Uterus (tissue), 4 donors: ENCODE measurements around the gene CHST8. TPM values are rescaled to one million over a fixed set of nuclear protein-coding genes. Genes with fewer than 3 reads are reported as not detected.

Experiments
- DNase-seq, 2 donors: peaks; one replicate each; pipeline ENCODE4 v3.0.0-alpha.2; 2019 to 2020
- H3K27ac ChIP-seq, 2 donors: fragments of 200-600 bp; sonication (generic); 1 replicate in 1 of 2; 2 replicates in 1 of 2; pipeline ENCODE4 v1.5.1; 2016 to 2018
- H3K27me3 ChIP-seq, 2 donors: fragments of 200-600 bp; sonication (generic); one replicate each; pipeline ENCODE4 v1.5.1; 2018 to 2019; ENCODE audit warnings: control low read depth in 1 of 2
- H3K36me3 ChIP-seq, 2 donors: fragments of 200-600 bp; sonication (generic); one replicate each; pipeline ENCODE4 v1.5.1; 2019; ENCODE audit warnings: control low read depth in 1 of 2
- H3K4me1 ChIP-seq, 2 donors: fragments of 200-600 bp; sonication (generic); one replicate each; pipeline ENCODE4 v1.5.1; 2018 to 2019; ENCODE audit warnings: control low read depth in 1 of 2
- H3K4me3 ChIP-seq, 2 donors: fragments of 200-600 bp; sonication (generic); 1 replicate in 1 of 2; 2 replicates in 1 of 2; pipeline ENCODE4 v1.5.1; 2018 to 2019; ENCODE audit warnings: mild to moderate bottlenecking in 1 of 2
- H3K9me3 ChIP-seq, 2 donors: fragments of 200-600 bp; sonication (generic); one replicate each; pipeline ENCODE4 v1.5.1; 2019; ENCODE audit warnings: control low read depth in 1 of 2
- POLR2A ChIP-seq, 2 donors: fragments of 450-650 bp; IDR thresholded peaks; one replicate each; pipeline ENCODE4 v1.6.1; 2016; ENCODE audit warnings: antibody characterized with exemption in 2 of 2, mild to moderate bottlenecking in 1 of 2, moderate library complexity in 1 of 2
- intact Hi-C: fragments of 100-400 bp; cut with DNase I; formaldehyde crosslinking; loops from one replicate; pipeline ENCODE4 v1.15.1; 2023; ENCODE audit warnings: low total_unique reads
- total RNA-seq, 4 donors: library from RNA; depleted of rRNA in 3 of 4; stranded (reverse); fragments of >200 nt in 3 of 4; gene quantifications; one replicate each; pipeline versions ENCODE4 v1.1.0 to v1.2.4, GENCODE V29; 2014 to 2023
- TF ChIP-seq, protein P1 (sequence below), 4 experiments: fragments of 200-600 bp in 2 of 4; fragments of 450-650 bp in 2 of 4; sonication (generic) in 2 of 4; IDR thresholded peaks; one replicate each; pipeline ENCODE4 v1.5.1; 2016 to 2019; ENCODE audit warnings: antibody characterized with exemption in 4 of 4, mild to moderate bottlenecking in 2 of 4, moderate library complexity in 1 of 4
- donor health status: DM: yes; HTN: yes; CAD: no.

CHST8 gene
- total RNA-seq, 4 donors from 2014 or later, result 0.26 to 0.95 (median 0.69) TPM; not detected in 1

DNA sequence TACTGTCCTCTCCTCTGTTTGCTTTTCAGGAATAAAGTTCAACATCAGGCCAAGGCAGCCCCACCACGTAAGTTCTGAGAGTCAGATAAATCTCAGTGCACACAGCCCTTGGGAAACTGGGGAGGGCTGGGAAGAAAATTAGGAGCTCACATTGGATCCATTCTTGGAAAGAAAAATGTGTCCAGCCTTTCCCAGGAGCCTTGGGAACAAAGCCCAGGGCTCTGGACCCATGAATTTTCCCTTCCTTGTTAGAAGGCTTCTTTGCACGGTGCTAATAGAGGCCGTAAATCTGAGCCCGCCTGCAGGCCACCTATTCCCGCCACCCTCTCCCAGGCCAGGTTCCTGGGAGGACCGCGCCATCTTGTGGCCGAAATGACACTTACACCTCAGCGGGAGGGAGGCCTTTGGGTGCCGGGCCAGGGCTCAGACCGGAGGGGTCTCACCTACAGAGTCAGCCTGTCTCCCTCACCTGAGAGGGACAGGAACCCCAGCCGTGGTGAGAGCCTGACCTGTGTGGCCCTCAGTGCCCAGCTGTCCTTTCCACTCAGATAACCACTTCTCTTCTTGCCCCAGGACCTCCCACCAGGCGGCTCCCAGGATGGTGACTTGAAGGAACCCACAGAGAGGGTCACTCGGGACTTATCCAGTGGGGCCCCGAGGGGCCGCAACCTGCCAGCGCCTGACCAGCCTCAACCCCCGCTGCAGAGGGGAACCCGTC, 149.8 kb downstream of the CHST8 start:
- Histone ChIP-seq H3K4me3 (no peak overlapping the region), H3K9me3 (no peaks in the 10 kb centered on the region), H3K4me1 (no peaks in the 10 kb centered on the region), H3K36me3 (no peaks in the 10 kb centered on the region), H3K27me3 (no peaks in the 10 kb centered on the region), H3K27ac (no peak overlapping the region)
- DNase-seq, result peak; percentile 29 to 47
- TF ChIP-seq, protein P1, sequence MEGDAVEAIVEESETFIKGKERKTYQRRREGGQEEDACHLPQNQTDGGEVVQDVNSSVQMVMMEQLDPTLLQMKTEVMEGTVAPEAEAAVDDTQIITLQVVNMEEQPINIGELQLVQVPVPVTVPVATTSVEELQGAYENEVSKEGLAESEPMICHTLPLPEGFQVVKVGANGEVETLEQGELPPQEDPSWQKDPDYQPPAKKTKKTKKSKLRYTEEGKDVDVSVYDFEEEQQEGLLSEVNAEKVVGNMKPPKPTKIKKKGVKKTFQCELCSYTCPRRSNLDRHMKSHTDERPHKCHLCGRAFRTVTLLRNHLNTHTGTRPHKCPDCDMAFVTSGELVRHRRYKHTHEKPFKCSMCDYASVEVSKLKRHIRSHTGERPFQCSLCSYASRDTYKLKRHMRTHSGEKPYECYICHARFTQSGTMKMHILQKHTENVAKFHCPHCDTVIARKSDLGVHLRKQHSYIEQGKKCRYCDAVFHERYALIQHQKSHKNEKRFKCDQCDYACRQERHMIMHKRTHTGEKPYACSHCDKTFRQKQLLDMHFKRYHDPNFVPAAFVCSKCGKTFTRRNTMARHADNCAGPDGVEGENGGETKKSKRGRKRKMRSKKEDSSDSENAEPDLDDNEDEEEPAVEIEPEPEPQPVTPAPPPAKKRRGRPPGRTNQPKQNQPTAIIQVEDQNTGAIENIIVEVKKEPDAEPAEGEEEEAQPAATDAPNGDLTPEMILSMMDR (IDR thresholded peaks at IDR 0.05), result peak; percentile 53 to 81 (median 69)
- TF ChIP-seq POLR2A (IDR thresholded peaks at IDR 0.05), result no peak
- intact Hi-C loops, result loop anchor here (10.0 kb wide), 1 partner anchor 357 kb away; no protein-coding TSS in a partner anchor

DNA sequence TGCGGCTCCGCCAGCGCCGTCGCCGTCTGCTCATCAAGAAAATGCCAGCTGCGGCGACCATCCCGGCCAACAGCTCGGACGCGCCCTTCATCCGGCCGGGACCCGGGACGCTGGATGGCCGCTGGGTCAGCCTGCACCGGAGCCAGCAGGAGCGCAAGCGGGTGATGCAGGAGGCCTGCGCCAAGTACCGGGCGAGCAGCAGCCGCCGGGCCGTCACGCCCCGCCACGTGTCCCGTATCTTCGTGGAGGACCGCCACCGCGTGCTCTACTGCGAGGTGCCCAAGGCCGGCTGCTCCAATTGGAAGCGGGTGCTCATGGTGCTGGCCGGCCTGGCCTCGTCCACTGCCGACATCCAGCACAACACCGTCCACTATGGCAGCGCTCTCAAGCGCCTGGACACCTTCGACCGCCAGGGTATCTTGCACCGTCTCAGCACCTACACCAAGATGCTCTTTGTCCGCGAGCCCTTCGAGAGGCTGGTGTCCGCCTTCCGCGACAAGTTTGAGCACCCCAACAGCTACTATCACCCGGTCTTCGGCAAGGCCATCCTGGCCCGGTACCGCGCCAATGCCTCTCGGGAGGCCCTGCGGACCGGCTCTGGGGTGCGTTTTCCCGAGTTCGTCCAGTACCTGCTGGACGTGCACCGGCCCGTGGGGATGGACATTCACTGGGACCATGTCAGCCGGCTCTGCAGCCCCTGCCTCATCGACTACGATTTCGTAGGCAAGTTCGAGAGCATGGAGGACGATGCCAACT, 150.5 kb downstream of the CHST8 start:
- no peaks in the 10 kb centered on the region for H3K27me3 ChIP-seq
- H3K27ac ChIP-seq, result no peak overlapping the region
- TF ChIP-seq, protein P1 (IDR thresholded peaks at IDR 0.05), result no peak
- no peak for TF ChIP-seq POLR2A (IDR thresholded peaks at IDR 0.05)
- no peaks in the 10 kb centered on the region for H3K9me3 ChIP-seq
- DNase-seq, result no peak
- H3K4me3 ChIP-seq, result no peak overlapping the region
- H3K4me1 ChIP-seq, result no peaks in the 10 kb centered on the region
- intact Hi-C loops, result loop anchor here (10.0 kb wide), 1 partner anchor 357 kb away; no protein-coding TSS in a partner anchor
- no peaks in the 10 kb centered on the region for H3K36me3 ChIP-seq

DNA sequence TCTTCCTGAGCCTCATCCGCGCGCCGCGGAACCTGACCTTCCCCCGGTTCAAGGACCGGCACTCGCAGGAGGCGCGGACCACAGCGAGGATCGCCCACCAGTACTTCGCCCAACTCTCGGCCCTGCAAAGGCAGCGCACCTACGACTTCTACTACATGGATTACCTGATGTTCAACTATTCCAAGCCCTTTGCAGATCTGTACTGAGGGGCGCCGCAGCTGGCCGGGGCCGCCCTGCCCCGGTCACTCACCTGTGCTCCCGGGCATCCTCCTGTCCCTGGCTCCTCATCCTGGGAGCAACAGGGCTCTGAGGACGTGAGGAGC, 151.1 kb downstream of the CHST8 start:
- no peak overlapping the region for H3K4me3 ChIP-seq
- no peaks in the 10 kb centered on the region for H3K36me3 ChIP-seq
- H3K27ac ChIP-seq, result no peak overlapping the region
- no peaks in the 10 kb centered on the region for H3K27me3 ChIP-seq
- no peaks in the 10 kb centered on the region for H3K9me3 ChIP-seq
- no peaks in the 10 kb centered on the region for H3K4me1 ChIP-seq
- intact Hi-C loops, result loop anchor here (10.0 kb wide), 1 partner anchor 358 kb away; no protein-coding TSS in a partner anchor
- TF ChIP-seq, protein P1 (IDR thresholded peaks at IDR 0.05), result no peak
- TF ChIP-seq POLR2A (IDR thresholded peaks at IDR 0.05), result no peak
- no peak for DNase-seq

DNA sequence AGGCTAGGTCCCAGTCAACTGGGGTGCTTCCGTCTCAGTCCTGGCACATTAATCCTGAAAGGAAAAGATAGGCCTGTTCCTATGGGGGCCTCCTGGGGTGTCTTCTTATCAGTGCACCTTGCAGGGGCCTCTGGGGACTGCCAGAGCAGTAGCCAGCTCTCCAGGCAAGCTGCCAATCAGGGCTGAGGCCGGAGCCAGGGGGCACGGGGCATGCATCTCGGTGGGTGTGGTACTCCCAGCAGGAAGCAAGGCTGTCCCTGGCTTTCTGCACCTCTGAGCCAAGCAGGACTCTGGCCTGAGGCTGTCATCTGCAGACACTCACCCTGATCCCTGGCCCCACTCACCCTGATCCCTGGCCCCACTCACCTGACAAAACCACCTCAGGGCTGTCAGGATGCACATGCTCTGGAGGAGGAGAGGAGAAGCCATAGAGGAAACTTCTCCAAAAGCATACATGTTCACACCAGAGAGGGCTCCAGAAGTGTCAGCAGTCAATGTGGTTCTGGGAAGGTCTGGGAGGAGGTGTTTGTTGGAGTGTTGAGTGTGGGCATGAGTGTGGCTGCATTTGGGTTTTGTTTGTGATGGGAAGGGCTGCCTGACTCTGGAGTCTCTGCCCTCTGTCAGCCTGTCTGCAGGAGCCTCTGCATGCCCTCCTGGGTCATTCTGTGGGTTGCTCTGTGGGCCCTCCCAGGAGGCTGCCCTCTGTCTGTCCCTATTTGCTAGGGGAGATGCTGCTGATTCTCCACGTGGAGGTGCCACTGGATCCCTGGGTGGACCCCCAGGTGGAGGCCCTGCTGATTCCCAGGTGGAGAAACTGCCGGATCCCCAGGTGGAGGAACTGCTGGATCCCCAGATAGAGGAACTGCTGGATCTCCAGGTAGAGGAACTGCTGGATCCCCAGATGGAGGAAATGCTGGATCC, 152.2 kb downstream of the CHST8 start:
- H3K4me3 ChIP-seq, result no peak overlapping the region
- DNase-seq, result no peak
- intact Hi-C loops, result loop anchor here (10.0 kb wide), 1 partner anchor 359 kb away; no protein-coding TSS in a partner anchor
- no peaks in the 10 kb centered on the region for H3K36me3 ChIP-seq
- H3K9me3 ChIP-seq, result no peaks in the 10 kb centered on the region
- no peak for TF ChIP-seq POLR2A (IDR thresholded peaks at IDR 0.05)
- TF ChIP-seq, protein P1 (IDR thresholded peaks at IDR 0.05), result no peak
- no peak overlapping the region for H3K27ac ChIP-seq
- no peaks in the 10 kb centered on the region for H3K4me1 ChIP-seq
- peaks cover 0 to 4% of the 10 kb centered on the region in 2 donors for H3K27me3 ChIP-seq
